SIG-M5 treated with dmso at 0.1 percent for 504 hours (cell line): ENCODE data around the gene C9orf152.
"Not testable (repeated sequence)": the region's sequence is repeated elsewhere in the genome, so short reads cannot be mapped to it uniquely, and the experiment has no call there.

Source experiments
- DNase-seq: peaks from one replicate; lab custom pipeline; 2025; ENCODE audit not compliant: unreplicated experiment; lab: John Stamatoyannopoulos, UW

C9orf152 gene

GRCh38 chr9:110214586-110215355, 6.8 kb upstream of the C9orf152 start:
- DNase-seq, result no peak

GRCh38 chr9:110214090-110214489, 6.1 kb upstream of the C9orf152 start:
- no peak for DNase-seq

- DNase-seq, result no peak
Observed at GRCh38 chr9:110213413-110214044, 5.6 kb upstream of the C9orf152 start.

DNA sequence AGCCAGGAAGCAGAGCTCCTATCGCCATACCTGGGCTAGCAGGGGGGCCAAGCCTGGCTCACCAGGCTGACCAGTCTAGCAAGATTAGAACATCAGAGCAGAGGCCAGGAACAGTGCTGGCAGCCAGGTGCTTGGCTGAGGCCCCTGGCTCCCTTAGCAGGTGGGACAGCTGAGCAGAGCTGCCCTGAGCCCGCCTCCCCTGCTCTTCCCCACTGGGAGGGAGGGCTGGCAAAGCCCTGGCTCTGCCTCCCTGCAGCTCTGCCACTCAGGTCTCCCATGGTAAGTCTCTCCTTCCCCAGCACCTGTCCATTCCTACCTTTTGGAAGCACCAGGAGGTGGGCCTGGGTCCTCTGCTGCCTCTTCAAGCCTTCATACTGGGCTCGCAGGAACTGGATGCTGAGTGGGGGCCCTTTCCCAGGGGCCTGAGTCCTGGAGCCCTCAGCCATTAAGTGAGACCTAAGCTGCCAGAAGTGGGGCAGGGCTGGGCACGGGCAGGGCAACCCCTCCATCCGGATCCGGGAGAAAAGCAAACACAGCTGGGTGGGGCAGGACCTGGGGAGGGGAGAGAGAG, 803 bp downstream of the C9orf152 start:
- DNase-seq, result no peak

- DNase-seq, result no peak
Observed at GRCh38 chr9:110206389-110206788, 1.6 kb downstream of the C9orf152 start.

- DNase-seq, result not testable (repeated sequence)
Observed at GRCh38 chr9:110205612-110206011, 2.3 kb downstream of the C9orf152 start.

DNA sequence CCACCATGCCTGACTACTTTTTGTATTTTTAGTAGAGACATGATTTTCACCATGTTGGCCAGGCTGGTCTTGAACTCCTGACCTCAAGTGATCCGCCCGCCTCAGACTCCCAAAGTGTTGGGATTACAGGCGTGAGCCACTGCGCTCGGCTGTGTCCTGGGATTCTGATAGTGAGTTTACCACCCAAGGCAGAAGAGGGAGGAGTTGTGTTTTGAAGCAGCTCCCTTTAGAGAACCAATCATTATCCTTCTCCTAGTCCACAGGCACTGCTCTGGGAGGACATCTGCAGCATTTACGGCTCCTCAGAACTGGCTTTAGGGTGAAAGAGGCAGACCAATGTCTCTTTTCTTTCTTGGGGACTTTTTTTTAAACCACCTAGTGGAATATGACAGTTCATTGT, 5.7 kb downstream of the C9orf152 start:
- no peak for DNase-seq

DNA sequence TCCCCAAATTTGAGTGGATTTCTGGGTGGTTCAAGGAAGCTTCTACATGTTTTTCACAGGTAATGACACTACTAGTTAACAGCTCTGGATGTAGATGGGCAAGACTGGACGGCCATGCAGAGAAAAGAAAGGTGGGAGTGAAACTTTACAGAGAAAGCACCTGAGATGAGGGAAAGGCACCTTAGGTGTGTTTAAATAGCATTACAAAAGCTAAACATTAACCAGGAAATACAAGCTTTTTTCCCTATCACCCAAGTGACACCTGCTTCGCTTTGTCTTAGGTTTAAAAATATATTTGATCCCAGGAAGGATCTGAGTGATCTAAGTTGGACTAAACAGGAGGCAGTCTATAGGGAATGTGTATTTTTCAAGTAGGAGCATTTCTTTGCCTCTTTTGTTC, 8.3 kb downstream of the C9orf152 start:
- no peak for DNase-seq

DNA sequence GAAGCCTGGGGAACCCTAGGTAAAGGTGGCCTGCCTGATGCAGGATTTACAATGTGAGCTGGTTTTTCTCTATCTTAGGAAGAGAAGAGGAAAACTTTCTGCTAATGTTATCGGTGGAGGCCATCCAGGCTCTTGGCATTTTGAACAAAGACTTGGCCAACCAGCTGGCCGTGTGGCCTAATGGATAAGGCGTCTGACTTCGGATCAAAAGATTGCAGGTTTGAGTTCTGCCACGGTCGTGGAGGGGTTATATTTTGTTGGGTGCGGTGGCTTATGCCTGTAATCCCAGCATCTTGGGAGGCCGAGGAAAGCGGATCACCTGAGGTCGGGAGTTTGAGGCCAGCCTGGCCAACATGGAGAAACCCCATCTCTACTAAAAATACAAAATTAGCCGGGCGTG, 9.6 kb downstream of the C9orf152 start:
- no peak for DNase-seq

GRCh38 chr9:110197330-110198187, 10.4 kb downstream of the C9orf152 start:
- DNase-seq, result no peak

DNA sequence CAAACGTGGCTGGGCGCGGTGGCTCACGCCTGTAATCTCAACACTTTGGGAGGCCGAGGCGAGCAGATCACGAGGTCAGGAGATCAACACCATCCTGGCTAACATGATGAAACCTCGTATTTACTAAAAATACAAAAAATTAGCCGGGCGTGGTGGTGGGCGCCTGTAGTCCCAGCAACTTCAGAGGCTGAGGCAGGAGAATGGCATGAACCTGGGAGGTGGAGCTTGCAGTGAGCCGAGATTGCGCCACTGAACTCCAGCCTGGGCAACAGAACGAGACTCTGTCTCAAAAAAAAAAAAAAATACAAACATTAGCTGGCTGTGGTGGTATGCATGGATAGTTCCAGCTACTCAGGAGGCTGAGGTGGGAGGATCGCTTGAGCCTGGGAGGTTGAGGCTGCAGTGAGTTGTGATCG, 11.9 kb downstream of the C9orf152 start:
- not testable (repeated sequence) for DNase-seq

GRCh38 chr9:110192531-110193261, 15.3 kb downstream of the C9orf152 start:
- DNase-seq, result no peak

DNA sequence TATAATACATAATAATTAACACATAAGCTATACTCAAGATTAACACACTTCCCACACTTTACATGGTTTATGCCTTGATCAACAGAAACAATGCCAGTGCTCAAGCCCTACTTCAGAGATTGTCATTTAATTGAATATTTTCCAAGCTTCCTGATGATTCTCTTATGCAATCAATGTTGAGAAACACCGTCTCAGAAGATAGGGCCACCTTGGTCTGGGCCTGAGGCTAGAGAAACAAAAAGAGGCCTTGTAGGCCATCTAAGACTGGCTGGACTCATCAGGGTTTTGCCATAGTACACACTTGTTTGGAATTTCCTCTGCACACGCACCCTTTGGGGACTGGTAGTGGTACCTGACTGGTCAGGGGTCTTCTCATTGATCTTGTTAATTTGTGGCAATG, 16.3 kb downstream of the C9orf152 start:
- no peak for DNase-seq

DNA sequence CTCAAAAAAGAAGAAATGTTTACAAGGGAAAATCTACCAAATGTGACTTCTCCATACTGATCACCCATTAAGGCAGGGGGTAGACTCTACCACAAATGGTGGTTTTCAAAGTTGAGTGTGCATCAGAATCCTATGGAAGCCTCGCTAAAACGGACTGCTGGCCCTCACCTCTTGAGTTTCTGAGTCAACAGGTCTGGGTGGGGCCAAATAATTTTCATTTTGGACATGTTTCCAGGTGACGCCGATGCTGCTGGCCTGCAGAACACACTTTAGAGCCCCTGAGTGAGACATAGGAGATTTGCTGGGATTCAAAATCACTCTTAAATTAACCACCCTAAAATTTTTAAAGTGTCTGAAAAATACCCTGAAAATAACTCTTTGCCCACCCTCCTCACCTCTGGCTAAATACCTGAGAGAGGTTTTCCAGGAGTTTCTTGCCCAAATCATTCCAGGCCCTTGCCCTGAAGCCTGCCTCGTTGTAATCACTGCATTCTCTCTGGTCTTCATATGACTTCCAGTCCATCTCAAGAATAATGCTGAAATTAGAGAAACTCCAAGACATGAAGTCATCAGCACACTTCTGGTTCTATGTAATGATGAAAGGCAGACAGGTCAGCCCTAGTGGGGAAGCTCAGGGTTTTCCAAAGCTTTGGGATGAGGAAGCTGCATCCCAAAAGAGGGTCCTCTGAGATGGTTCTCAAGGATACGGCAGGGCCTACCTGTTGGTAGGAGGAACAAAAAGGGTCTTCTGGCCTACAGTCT, 18.2 kb downstream of the C9orf152 start:
- DNase-seq, result no peak

DNA sequence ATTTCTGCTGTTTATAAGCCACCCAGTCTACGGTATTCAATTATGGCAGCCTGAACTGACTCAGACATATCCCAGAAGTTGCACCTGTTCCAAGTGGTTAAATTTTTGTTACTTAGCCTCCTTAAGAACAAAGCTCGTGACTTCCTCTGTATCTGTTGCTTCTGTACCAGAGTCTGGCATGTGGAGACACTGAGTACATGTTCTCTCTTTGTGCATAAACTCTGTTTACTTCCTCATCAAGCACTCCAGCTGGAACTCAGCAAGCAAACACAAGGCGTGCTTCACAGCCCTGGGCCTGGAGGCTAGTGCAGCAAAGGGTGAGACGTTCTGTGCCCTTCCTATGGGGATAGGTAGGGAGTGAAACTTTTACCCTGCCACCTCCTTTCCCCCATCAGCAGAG, 19.0 kb downstream of the C9orf152 start:
- peak; percentile 31 for DNase-seq

DNA sequence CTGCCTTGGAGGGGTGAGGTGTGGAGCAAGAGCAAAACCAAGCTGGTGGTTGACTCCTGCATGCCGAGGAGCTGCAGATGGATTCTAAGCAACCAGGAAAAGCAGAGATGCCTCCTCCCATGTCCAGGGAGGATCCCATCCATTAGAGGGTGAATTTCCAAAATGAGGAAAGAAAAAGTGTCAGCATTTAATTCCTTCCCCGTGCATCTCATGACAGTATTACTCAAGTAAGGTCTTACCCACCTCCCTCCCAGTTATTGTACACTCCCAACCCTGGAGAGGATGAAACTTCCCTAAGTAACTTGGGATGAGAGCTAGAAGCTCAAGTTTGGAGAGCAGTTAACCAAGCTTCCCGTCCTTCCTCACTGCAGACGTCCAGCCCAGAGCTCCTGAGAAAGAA, 19.9 kb downstream of the C9orf152 start:
- DNase-seq, result no peak

DNA sequence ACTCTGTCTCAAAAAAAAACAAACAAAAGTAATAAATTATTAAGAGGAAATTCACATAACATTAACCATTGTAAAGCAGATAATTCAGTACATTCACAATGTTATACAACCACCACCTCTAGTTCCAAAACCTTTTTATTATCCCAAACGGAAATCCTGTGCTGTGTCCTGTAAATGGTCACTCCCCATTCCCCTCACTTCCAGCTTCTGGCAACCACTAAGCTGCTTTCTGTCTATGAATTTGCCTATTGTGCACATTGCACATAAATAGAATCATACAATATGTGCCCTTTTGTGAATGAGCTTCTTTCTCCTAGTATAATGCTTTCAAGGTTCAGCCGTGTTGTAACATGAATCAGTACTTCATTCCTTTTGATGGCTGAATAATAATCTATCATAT, 20.8 kb downstream of the C9orf152 start:
- no peak for DNase-seq

DNA sequence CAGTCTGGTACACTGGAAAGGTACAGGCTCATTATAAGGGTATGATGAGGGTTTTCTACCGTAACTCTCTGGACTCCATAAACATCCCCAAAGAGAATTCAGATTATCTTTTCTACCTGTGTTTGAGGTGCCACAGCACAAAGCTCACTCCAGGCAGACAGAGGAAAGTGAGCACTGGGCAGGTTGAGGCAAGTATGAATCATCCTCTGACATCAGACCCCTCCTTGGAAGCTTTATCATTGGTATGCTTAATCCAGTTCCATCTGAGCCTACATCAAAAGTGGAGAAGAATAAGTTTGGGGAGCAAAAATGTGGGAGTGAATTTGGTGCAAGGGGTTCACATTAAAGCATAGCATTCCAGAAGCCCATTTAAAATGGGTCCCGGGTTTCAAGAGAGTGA, 21.7 kb downstream of the C9orf152 start:
- DNase-seq, result no peak

- DNase-seq, result no peak
Observed at GRCh38 chr9:110185806-110186205, 22.2 kb downstream of the C9orf152 start.
